Natural killer cell (primary cell): ENCODE results near the gene CHMP4A. TPM values are rescaled to one million over a fixed set of nuclear protein-coding genes. Genes with fewer than 3 reads are reported as not detected.

Source experiments
- ATAC-seq, 3 donors: fragments of 150-1000 bp in 2 of 3; fragments of 200-7000 bp in 1 of 3; cut with Tn5 transposase; 1 replicate in 1 of 3; 2 replicates in 2 of 3; pipeline ENCODE4 v1.10.0; 2021; ENCODE audit warnings: mild to moderate bottlenecking in 2 of 3, moderate library complexity in 2 of 3
- DNase-seq, 2 donors: peaks; one replicate each; pipeline versions ENCODE4 v3.0.0 to v3.0.0-alpha.2; 2013 to 2021; ENCODE audit warnings: mixed read lengths in 1 of 2
- H3K27ac ChIP-seq: one replicate; pipeline ENCODE4 v1.5.1; 2013; ENCODE audit warnings: mild to moderate bottlenecking, low read length
- H3K27me3 ChIP-seq: one replicate; pipeline ENCODE4 v1.6.1; 2013; ENCODE audit warnings: low read length; ENCODE audit not compliant: control insufficient read depth, insufficient read depth
- H3K36me3 ChIP-seq: one replicate; pipeline ENCODE4 v1.6.1; 2013; ENCODE audit warnings: low read length; ENCODE audit not compliant: control insufficient read depth, insufficient read depth
- H3K4me1 ChIP-seq: one replicate; pipeline ENCODE4 v1.6.1; 2013; ENCODE audit warnings: low read length; ENCODE audit not compliant: control insufficient read depth, insufficient read depth
- H3K4me3 ChIP-seq: one replicate; pipeline ENCODE4 v1.5.1; 2013; ENCODE audit warnings: low read length
- H3K9me3 ChIP-seq: one replicate; pipeline ENCODE4 v1.6.1; 2013; ENCODE audit warnings: low read length; ENCODE audit not compliant: control insufficient read depth, insufficient read depth
- H3K27ac Mint-ChIP-seq, 2 donors: one replicate each; pipeline ENCODE4 v1.8.0; 2022; ENCODE audit warnings: mild to moderate bottlenecking in 2 of 2, mixed read lengths in 2 of 2, moderate library complexity in 1 of 2
- H3K27me3 Mint-ChIP-seq, 2 donors: one replicate each; pipeline ENCODE4 v1.8.0; 2022; ENCODE audit warnings: low read depth in 2 of 2, mixed read lengths in 2 of 2
- H3K36me3 Mint-ChIP-seq: one replicate; pipeline ENCODE4 v1.8.0; 2022; ENCODE audit warnings: mixed read lengths
- H3K4me1 Mint-ChIP-seq, 2 donors: one replicate each; pipeline ENCODE4 v1.8.0; 2022; ENCODE audit warnings: mixed read lengths in 2 of 2
- H3K4me3 Mint-ChIP-seq: one replicate; pipeline ENCODE4 v1.8.0; 2022; ENCODE audit warnings: mild to moderate bottlenecking, moderate library complexity, mixed read lengths
- H3K9me3 Mint-ChIP-seq, 2 donors: one replicate each; pipeline ENCODE4 v1.8.0; 2022; ENCODE audit warnings: mixed read lengths in 2 of 2
- CTCF ChIP-seq: fragments of 200-600 bp; IDR thresholded peaks from one replicate; pipeline ENCODE4 v1.8.0; 2022; ENCODE audit warnings: antibody characterized with exemption
- WGBS: methylation state at CpG from one replicate; pipeline ENCODE4 v1.1.7; 2013; ENCODE audit warnings: missing lambda C conversion rate; ENCODE audit not compliant: insufficient coverage; 5-methylcytosine and 5-hydroxymethylcytosine counted together
- intact Hi-C: fragments of 100-400 bp; cut with micrococcal nuclease; formaldehyde crosslinking; loops from one replicate; pipeline ENCODE4 v1.14.2; 2022
- total RNA-seq, 4 donors: library from RNA; stranded (reverse); fragments of 120-200 nt in 1 of 4; gene quantifications; one replicate each; pipeline versions ENCODE4 v1.2.3 to v1.2.4, GENCODE V29; 2013 to 2022

CHMP4A gene
- total RNA-seq, 3 donors from 2014 or later (not counting 1 experiment from before 2014, with no cell fraction given), result 105 to 118 (median 115) TPM

GRCh38 chr14:24253936-24254335 lies 40.6 kb upstream of the CHMP4A start:
- intact Hi-C loops, result no loop called here
- Mint-ChIP-seq H3K9me3 (no peaks in the 10 kb centered on the region), H3K27me3 (no peaks in the 10 kb centered on the region), H3K27ac (no peak overlapping the region), H3K4me1 (no peaks in the 10 kb centered on the region), H3K36me3 (no peaks in the 10 kb centered on the region), H3K4me3 (no peak overlapping the region)
- H3K9me3 ChIP-seq, result no peaks in the 10 kb centered on the region
- no peak overlapping the region for H3K27ac ChIP-seq
- 91% methylated on average over 5 of the region's 7 CpGs for WGBS
- no peaks in the 10 kb centered on the region for H3K4me1 ChIP-seq
- no peak for TF ChIP-seq CTCF
- no peak overlapping the region for H3K4me3 ChIP-seq
- no peak for DNase-seq
- ATAC-seq, result no peak
- peaks cover 5% of the 10 kb centered on the region for H3K36me3 ChIP-seq
- no peaks in the 10 kb centered on the region for H3K27me3 ChIP-seq

- H3K4me1 ChIP-seq, result no peaks in the 10 kb centered on the region
- no peaks in the 10 kb centered on the region for H3K27me3 ChIP-seq
- H3K4me1 Mint-ChIP-seq, result peaks cover 4 to 8% of the 10 kb centered on the region in 2 donors
- no peaks in the 10 kb centered on the region for H3K36me3 Mint-ChIP-seq
- H3K27ac Mint-ChIP-seq, result no peak overlapping the region
- H3K27ac ChIP-seq, result no peak overlapping the region
- no peak for ATAC-seq
- WGBS, result 95% methylated on average over 8 of the region's 11 CpGs
- H3K27me3 Mint-ChIP-seq, result no peaks in the 10 kb centered on the region
- peaks cover 3% of the 10 kb centered on the region for H3K36me3 ChIP-seq
- DNase-seq, result no peak
- no peak overlapping the region for H3K4me3 Mint-ChIP-seq
- intact Hi-C loops, result no loop called here
- H3K9me3 ChIP-seq, result no peaks in the 10 kb centered on the region
- no peak for TF ChIP-seq CTCF
- no peak overlapping the region for H3K4me3 ChIP-seq
- no peaks in the 10 kb centered on the region for H3K9me3 Mint-ChIP-seq
Observed at GRCh38 chr14:24252289-24253124, 39.2 kb upstream of the CHMP4A start.

- no peaks in the 10 kb centered on the region for H3K27me3 ChIP-seq
- ATAC-seq (no peak), DNase-seq (no peak)
- no peaks in the 10 kb centered on the region for H3K36me3 Mint-ChIP-seq
- no peaks in the 10 kb centered on the region for H3K27me3 Mint-ChIP-seq
- no peaks in the 10 kb centered on the region for H3K9me3 ChIP-seq
- no peaks in the 10 kb centered on the region for H3K9me3 Mint-ChIP-seq
- TF ChIP-seq CTCF, result no peak
- intact Hi-C loops, result no loop called here
- H3K36me3 ChIP-seq, result peaks cover 3% of the 10 kb centered on the region
- H3K4me1 Mint-ChIP-seq, result peaks cover 8 to 14% of the 10 kb centered on the region in 2 donors
- H3K27ac ChIP-seq, result no peak overlapping the region
- 94% methylated on average over 1 of the region's 1 CpG for WGBS
- peaks cover 6% of the 10 kb centered on the region for H3K4me1 ChIP-seq
- no peak overlapping the region for H3K4me3 ChIP-seq
- H3K4me3 Mint-ChIP-seq, result no peak overlapping the region
- H3K27ac Mint-ChIP-seq, result no peak overlapping the region
Observed at GRCh38 chr14:24251880-24252288, 38.6 kb upstream of the CHMP4A start.
